Measurements from ENCODE around the gene HSPB1.

Gene HSPB1

DNA sequence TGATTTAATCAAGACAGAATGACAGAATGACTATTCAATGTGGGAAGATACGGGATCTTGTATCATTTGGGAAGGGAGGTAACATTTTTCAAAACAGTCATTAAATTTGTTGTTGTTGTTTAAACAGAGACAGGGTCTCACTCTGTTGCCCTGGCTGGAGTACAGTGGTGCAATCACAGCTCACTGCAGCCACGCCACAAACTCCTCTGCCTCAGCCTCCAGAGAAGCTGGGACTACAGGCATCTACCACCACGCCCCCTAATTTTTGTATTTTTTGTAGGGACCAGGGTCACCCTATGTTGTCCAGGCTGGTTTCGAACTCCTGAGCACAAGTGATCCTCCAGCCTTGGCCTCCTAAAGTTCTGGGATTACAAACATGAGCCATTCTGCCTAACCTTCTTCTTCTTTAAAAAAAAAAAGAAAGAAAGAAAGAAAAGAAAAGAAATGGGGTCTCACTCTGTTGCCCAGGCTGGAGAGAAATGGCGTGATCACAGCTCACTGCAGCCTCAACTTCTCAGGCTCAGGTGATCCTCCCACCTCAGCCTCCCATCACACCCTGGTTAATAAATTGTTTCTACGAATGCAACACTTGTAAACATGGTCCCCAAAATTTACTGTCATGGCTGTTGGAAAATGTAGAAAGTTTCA lies 32.0 kb downstream of the HSPB1 start:
- TF ChIP-seq, protein P1, sequence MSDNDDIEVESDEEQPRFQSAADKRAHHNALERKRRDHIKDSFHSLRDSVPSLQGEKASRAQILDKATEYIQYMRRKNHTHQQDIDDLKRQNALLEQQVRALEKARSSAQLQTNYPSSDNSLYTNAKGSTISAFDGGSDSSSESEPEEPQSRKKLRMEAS (IDR thresholded peaks at IDR 0.05): no peak
- TF ChIP-seq FOXM1 (IDR thresholded peaks at IDR 0.05; ENCODE audit: borderline replicate concordance, low read depth) (no peak), CREB1 (IDR thresholded peaks at IDR 0.05; ENCODE audit: low read depth) (no peak), RAD21 (IDR thresholded peaks at IDR 0.05; ENCODE audit: low read depth) (no peak), CEBPB (IDR thresholded peaks at IDR 0.05) (no peak), EGR1 (IDR thresholded peaks at IDR 0.05) (no peak), YY1 (IDR thresholded peaks at IDR 0.05; ENCODE audit: low read depth) (no peak), TEAD4 (IDR thresholded peaks at IDR 0.05) (no peak), EP300 (IDR thresholded peaks at IDR 0.05; ENCODE audit: borderline replicate concordance) (no peak), TCF12 (IDR thresholded peaks at IDR 0.05; ENCODE audit: low read depth) (no peak), ZBTB7A (IDR thresholded peaks at IDR 0.05; ENCODE audit: low read depth) (no peak), NFIC (IDR thresholded peaks at IDR 0.05) (no peak)
- TF ChIP-seq, protein P2, sequence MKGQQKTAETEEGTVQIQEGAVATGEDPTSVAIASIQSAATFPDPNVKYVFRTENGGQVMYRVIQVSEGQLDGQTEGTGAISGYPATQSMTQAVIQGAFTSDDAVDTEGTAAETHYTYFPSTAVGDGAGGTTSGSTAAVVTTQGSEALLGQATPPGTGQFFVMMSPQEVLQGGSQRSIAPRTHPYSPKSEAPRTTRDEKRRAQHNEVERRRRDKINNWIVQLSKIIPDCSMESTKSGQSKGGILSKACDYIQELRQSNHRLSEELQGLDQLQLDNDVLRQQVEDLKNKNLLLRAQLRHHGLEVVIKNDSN (IDR thresholded peaks at IDR 0.05): no peak
- TF ChIP-seq, protein P3, sequence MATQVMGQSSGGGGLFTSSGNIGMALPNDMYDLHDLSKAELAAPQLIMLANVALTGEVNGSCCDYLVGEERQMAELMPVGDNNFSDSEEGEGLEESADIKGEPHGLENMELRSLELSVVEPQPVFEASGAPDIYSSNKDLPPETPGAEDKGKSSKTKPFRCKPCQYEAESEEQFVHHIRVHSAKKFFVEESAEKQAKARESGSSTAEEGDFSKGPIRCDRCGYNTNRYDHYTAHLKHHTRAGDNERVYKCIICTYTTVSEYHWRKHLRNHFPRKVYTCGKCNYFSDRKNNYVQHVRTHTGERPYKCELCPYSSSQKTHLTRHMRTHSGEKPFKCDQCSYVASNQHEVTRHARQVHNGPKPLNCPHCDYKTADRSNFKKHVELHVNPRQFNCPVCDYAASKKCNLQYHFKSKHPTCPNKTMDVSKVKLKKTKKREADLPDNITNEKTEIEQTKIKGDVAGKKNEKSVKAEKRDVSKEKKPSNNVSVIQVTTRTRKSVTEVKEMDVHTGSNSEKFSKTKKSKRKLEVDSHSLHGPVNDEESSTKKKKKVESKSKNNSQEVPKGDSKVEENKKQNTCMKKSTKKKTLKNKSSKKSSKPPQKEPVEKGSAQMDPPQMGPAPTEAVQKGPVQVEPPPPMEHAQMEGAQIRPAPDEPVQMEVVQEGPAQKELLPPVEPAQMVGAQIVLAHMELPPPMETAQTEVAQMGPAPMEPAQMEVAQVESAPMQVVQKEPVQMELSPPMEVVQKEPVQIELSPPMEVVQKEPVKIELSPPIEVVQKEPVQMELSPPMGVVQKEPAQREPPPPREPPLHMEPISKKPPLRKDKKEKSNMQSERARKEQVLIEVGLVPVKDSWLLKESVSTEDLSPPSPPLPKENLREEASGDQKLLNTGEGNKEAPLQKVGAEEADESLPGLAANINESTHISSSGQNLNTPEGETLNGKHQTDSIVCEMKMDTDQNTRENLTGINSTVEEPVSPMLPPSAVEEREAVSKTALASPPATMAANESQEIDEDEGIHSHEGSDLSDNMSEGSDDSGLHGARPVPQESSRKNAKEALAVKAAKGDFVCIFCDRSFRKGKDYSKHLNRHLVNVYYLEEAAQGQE (IDR thresholded peaks at IDR 0.05; ENCODE audit: low read depth): no peak

DNA sequence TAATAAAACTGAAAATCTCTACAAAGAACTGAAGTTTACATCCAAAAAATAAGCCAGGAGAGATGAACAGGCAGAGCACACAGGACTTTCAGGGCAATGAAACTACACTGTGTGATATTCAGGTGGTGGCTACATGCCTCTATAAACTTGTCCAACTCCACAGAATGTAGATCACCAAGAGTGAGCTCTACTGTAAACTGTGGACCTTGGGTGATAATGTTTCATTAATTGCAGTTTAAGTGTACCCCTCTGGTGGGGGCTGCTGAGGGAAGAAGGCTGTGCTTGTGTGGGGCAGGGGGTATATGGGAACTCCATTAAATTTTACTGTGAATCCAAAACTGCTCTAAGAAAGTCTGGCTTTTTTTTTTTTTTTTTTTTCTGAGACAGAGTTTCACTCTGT lies 33.6 kb downstream of the HSPB1 start:
- TF ChIP-seq YY1 (IDR thresholded peaks at IDR 0.05; ENCODE audit: low read depth): no peak
- no peak for TF ChIP-seq NFIC (IDR thresholded peaks at IDR 0.05)
- TF ChIP-seq, protein P1 (IDR thresholded peaks at IDR 0.05): no peak
- TF ChIP-seq FOXM1 (IDR thresholded peaks at IDR 0.05; ENCODE audit: borderline replicate concordance, low read depth): no peak
- no peak for TF ChIP-seq TCF12 (IDR thresholded peaks at IDR 0.05; ENCODE audit: low read depth)
- no peak for TF ChIP-seq ZBTB7A (IDR thresholded peaks at IDR 0.05; ENCODE audit: low read depth)
- TF ChIP-seq TAF1 (IDR thresholded peaks at IDR 0.05; ENCODE audit: low read depth): no peak
- TF ChIP-seq EP300 (IDR thresholded peaks at IDR 0.05; ENCODE audit: borderline replicate concordance): no peak
- TF ChIP-seq, protein P2 (IDR thresholded peaks at IDR 0.05): no peak
- TF ChIP-seq RAD21 (IDR thresholded peaks at IDR 0.05; ENCODE audit: low read depth): no peak

DNA sequence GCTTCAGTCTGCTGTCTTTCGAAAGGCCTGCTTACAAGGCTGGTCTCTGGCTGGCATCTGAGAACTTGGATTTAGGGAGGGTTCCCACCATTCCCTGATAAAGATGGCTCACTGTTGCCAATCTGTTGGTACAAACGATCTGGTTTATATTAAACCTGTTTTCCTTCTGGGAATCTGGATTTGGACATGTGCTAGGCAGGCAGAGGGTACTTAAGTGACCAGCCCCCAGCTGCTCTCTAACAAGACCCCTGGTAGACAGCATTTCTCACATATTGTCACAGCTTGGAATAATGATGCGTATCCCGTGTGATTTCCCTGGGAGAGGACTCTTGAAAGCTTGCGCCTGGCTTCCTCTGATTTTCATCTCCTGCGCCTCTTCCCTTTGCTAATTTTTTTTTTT lies 34.7 kb downstream of the HSPB1 start:
- TF ChIP-seq NFIC (IDR thresholded peaks at IDR 0.05): no peak
- TF ChIP-seq TEAD4 (IDR thresholded peaks at IDR 0.05): no peak
- TF ChIP-seq RAD21 (IDR thresholded peaks at IDR 0.05; ENCODE audit: low read depth): no peak

DNA sequence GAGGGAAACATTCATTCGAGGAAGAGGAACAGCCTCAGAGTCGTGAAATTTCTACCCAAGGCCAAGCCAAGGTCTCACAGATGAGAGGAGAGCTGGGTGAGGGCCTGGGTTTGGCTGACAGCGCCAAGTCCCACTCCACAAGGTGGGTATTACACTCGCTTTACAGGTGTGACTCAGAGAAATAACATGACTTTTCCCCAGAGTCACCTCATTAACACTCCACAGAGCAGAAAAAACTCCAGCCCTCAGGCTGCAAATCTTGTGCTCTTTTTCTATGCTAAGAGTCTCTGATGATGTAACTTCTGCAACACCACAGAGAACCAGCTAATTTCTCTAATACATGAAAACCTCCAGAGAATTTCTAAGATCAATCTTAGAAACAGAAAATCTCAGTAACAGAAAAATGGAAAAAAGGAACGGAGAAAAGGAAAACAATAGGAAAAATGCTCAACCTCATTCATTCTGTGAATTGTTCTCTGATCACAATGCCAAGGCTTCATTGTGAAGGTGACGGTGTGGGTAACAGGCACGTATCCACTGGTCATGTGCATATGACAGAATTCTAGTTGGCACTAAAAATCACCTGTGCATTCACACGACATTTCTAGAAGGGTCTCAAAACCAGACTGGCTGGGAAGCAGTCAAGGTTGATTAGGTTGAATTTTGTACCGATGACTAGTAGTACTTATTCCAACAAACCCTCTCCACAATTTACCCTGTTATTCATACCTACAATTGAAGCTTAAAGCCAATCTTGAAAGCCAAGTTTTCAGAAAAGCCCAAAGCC lies 36.0 kb downstream of the HSPB1 start:
- TF ChIP-seq FOXM1 (IDR thresholded peaks at IDR 0.05; ENCODE audit: borderline replicate concordance, low read depth) (no peak), NFIC (IDR thresholded peaks at IDR 0.05) (no peak), CREB1 (IDR thresholded peaks at IDR 0.05; ENCODE audit: low read depth) (no peak), YY1 (IDR thresholded peaks at IDR 0.05; ENCODE audit: low read depth) (no peak), CEBPB (IDR thresholded peaks at IDR 0.05) (no peak), ZBTB7A (IDR thresholded peaks at IDR 0.05; ENCODE audit: low read depth) (no peak), EGR1 (IDR thresholded peaks at IDR 0.05) (no peak), TEAD4 (IDR thresholded peaks at IDR 0.05) (no peak), RAD21 (IDR thresholded peaks at IDR 0.05; ENCODE audit: low read depth) (no peak), EP300 (IDR thresholded peaks at IDR 0.05; ENCODE audit: borderline replicate concordance) (no peak), TCF12 (IDR thresholded peaks at IDR 0.05; ENCODE audit: low read depth) (no peak), TAF1 (IDR thresholded peaks at IDR 0.05; ENCODE audit: low read depth) (no peak)
- TF ChIP-seq, protein P2 (IDR thresholded peaks at IDR 0.05): no peak
- TF ChIP-seq, protein P3 (IDR thresholded peaks at IDR 0.05; ENCODE audit: low read depth): no peak
- TF ChIP-seq, protein P1 (IDR thresholded peaks at IDR 0.05): no peak
